HTR-8/SVneo (cell line): ENCODE results near the gene MAGIX.

ENCODE experiments used
- DNase-seq: peaks from one replicate; pipeline ENCODE4 v3.0.0; 2011; ENCODE audit warnings: low spot score, mixed read lengths; ENCODE audit not compliant: insufficient read length
- FAIRE-seq: peaks from 2 replicates; lab custom pipeline; 2011; peaks lifted over from hg19 to GRCh38; lab: Jason Lieb, UNC

Gene MAGIX

GRCh38 chrX:49177873-49178480, 15.4 kb downstream of the MAGIX start:
- DNase-seq (no peak), FAIRE-seq (no peak)

DNA sequence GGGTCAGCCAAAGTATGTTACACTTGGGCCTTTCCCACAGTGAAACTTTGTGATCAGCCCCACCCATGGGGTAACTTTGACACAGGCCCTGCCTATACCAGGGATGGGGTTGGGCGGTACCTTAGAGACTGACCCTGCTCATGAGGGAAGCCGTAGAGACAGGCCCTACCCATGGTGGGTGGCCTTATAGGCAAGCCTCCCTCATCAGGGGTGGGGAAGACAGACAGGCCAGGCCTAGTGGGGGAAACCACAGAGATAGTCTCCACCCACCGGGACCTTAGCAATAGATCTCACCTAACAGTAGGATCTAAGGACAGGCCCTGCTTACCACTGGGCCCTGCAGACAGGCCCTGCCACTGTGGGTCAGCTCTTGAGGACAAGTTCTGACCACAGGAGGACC, 16.0 kb downstream of the MAGIX start:
- no peak for DNase-seq
- FAIRE-seq = no peak

DNA sequence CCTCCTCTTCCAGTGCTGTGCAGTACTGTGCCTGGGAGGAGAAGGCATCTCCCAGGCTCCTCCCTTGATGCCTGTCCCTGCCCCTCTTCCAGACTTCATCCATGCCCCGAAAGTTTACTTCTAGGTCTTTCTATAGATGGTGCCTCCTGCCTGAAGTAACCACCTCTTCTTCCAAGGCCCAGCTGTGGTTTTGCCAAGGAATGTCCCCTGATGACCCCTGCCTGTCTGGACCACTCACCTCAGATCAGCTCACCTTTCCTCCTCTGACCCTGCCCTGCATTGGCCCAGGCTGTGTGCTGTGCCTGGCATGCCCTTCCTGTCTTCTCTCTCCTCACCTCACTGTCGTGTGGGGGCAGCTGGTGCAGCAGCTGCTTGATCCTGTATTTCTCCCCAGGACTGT, 16.8 kb downstream of the MAGIX start:
- FAIRE-seq (no peak), DNase-seq (no peak)

DNA sequence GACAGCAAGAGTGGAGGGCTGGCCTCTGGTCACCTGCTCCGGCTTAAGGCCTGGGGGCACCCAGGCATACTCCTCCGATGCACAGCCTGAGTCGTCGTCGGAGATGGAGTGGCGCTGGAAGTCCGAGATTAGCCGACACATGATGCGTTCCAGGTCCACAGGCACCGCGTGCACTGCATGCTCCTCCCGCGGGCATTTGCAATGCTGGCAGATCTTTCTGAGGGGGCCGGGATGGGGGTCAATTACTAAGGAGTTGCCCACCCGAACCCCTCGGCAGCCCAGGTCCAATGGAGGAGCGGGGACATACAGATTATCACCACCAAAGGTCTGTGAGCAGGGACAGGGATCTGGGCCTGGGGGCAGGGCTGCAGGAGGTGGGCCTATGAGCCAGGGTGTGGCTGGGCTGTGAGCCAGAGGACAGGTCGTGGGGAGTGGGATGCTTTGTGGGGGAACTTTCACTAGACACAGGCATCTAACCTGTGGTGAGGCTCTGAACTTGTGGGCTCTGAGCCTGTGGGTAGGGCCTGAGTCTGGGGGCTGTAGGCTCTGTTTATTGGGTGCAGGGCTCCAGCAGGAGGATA, 21.2 kb downstream of the MAGIX start:
- DNase-seq (no peak), FAIRE-seq (no peak)

GRCh38 chrX:49184294-49185281, 22.0 kb downstream of the MAGIX start:
- FAIRE-seq = no peak
- DNase-seq = peak; percentile 48

DNA sequence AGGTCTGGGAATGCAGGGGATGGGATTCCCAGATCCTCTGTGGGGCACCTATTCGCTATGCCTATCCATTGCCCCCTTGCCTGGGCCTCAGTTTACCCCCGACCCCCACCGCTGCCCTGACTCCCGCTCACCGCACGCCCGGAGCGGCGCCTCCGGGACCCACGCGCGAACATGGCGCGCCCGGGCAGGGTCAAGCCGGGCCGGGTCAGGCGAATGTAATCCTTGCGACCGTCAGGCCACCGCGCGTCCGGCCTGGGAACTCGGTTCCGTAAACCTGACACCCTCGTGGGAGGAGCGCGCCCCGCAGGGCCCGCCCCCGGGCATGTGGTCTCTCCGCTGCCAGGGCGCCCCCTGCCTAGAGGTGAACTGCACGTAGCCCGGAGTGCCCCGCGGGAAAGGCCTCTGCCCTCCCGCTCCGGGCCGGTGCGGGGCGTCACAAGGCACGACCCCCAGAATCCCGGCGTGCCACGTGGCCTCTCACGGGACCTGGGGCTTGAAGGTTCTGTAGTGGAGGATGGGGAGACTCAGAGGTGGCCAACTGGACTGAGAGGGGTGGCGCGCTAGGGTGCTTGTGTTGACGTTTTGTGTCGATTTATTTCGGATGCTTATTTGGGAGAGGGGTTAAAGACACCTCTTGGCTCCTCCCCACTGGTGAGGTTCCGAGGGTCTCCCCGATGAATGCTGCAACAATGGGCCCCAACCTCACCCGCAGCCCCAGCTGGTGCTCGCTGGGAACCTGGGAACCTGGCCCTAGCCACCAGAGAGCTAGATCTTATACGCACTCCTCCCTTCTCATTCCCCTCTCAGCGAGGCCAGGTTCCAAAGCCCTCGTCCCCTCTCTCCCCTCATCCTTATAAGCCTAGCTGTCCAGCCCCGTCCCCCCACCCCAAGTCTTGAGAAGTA, 23.8 kb downstream of the MAGIX start, which contains the start of gene PRICKLE3:
Gene PRICKLE3, minus strand, starts transcription at position 249 of the 903 bp plus-strand sequence. Its CDS starts 76 bp downstream, at position 173.
- peak; percentile 45 for DNase-seq
- FAIRE-seq = no peak

DNA sequence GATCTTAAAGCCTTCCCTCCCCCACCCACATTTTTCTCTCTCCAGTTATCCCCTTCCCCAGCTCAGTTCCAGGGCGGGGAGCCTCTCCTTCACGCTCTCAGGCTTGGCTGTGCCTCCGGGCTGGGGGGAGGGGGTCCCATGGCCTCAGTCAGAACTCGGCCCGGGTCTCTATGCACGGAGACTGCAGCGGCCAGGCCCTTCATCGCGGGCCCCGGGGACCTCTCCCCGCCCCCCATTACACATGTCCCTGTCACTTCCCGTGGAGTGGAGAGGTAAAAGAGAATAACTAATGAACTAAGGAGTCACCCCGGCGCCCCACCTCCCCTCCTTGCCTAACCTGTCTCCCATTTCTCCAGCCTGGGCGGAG, 24.5 kb downstream of the MAGIX start:
- DNase-seq (no peak), FAIRE-seq (no peak)

DNA sequence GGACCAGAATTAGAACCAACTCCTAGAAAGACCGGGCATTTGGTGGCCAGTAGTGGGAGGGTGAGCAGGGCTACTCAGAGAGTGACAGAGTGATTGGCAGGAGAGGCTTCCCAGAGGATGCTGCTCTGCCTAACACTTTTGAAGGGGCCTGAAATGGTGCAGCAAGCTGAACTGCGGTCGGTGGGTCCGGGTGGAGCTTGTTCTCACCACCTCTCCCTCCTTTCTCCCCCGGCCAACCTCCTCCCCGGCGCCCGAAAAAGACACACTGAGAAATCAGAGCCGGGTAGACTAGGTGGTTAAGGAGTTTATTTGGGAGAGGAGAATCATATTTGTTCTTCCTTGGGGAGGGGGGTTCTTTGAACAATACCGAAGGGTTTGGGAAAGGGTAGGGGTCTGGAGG, 25.0 kb downstream of the MAGIX start:
- FAIRE-seq (no peak), DNase-seq (no peak)

GRCh38 chrX:49188468-49189076, 26.0 kb downstream of the MAGIX start:
- FAIRE-seq = no peak
- DNase-seq = no peak

DNA sequence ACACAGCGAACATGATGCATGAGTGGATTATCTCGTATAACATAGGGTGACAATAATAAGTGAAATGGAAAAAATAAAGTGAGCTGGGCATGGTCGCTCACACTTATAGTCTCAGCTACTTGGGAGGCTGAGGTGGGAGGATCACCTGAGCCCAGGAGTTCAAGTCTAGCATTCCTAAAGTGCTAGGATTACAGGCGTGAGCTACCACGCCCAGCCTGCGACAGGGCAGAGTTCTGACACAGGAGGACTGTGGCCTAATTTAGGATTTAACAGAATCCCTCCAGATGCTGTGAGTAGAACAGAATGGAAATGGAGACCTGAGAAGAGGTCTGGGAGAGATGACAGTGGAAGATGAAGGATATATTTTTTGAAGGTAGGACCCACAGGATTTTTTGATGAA, 27.0 kb downstream of the MAGIX start:
- FAIRE-seq = no peak
- DNase-seq = no peak

DNA sequence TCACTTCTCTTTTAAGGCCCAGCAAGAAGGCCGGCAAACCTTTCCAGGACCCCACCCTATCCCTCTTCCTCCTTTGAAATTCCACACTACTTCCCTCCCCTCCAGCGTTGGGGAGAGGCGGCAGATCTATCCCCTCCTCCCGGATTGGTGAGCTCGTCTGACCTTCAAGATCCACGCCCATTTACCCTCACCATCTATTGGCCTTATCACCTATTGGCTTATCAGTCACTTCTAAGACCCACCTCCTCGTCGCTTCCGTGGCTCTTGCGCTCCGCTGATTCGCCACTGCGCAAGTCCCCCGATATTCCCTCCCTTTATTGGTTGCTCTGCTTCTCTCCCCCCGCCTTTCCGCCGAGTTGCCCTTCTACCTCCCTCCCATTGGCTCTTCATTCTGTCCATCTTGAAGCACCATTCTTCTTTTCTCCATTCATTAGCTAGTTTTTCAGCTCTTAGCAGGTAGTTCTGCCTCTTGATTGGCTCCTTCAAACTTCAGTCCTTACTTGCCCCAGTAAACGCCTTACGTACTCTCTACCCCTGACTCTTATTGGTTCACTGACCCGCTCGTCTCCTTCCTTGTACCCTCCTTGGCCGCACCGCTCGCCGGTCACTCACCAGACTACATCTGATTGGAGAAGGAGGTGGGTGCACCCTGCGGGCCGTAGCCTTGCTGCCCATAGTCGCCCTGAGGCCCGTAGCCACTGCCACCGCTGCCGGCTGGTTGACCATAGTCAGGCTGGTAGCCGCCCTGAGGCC, 28.4 kb downstream of the MAGIX start:
- peak; percentile 84 for DNase-seq
- FAIRE-seq = peak; percentile 44

DNA sequence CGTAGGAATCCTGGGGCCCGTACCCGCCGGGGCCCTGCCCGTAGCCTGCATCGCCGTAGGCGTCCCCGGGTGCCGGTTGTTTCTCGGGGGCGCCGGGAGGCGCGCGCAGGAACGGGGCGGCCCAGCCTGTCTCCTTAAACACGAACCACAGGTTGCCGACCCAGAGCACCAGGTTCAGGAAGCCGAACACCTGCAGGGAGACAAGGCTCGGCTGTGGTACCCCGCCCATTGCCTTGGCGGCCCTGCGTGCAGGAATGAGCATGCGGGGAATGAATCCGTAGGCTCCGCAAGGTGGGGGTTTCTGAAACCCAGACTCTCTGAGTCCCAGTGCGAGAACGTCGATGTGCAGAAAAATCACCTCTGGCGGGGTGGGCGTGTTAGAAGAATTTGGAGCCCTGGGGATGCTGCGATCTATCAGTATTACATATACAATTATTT, 29.0 kb downstream of the MAGIX start:
- no peak for DNase-seq
- no peak for FAIRE-seq

GRCh38 chrX:49192722-49193328, 30.3 kb downstream of the MAGIX start:
- FAIRE-seq = no peak

DNA sequence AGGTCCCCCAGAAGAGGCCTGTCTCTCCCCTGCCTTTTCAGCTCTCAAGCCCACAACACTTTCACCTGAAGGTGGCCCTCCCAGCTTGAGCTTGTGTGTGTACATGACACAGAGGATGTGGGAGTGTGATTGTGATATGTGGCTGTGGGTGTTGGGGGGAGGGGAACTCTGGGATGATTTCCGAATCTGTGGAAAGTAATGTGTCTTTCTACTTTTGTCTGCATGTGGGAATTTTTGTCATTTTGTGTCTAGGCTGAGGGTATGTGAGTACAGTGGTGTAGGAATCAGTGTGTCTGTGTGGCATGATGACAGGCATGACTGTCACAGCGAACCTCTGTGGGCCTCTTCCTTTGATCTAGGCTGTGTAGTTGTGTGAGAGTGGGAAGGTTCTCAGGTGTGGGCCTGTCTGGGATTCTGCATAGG, 31.0 kb downstream of the MAGIX start:
- FAIRE-seq (no peak), DNase-seq (no peak)

More at GRCh38 chrX:49192722-49193328, 30.3 kb downstream of the MAGIX start:
- DNase-seq = no peak

DNA sequence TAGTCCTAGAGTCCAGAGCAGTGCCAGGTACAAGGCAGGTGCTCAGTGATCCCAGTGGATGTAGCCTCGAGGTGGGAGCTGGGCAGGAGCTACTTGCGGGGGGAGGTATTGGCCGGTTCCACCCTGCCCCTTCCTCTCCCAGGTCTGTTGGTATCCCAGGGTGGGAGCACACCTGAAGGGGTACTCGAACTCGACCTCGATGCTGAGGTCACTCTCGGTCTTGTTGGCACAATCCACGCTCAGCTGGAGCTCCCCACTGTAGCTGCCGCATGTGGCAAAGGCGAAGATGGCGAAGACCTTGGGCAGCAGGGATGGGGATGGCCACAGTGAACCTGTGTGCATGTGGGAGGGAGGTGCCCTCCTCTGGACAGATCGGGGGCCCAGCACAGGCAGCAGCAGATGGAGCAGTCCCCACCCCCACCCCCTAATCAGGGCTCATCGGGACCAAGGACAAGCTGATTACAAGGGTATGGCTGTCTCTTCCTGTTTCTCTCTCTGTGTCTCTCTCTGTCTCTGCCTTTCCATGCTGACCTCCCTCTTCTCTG, 35.1 kb downstream of the MAGIX start:
- FAIRE-seq (no peak), DNase-seq (no peak)

DNA sequence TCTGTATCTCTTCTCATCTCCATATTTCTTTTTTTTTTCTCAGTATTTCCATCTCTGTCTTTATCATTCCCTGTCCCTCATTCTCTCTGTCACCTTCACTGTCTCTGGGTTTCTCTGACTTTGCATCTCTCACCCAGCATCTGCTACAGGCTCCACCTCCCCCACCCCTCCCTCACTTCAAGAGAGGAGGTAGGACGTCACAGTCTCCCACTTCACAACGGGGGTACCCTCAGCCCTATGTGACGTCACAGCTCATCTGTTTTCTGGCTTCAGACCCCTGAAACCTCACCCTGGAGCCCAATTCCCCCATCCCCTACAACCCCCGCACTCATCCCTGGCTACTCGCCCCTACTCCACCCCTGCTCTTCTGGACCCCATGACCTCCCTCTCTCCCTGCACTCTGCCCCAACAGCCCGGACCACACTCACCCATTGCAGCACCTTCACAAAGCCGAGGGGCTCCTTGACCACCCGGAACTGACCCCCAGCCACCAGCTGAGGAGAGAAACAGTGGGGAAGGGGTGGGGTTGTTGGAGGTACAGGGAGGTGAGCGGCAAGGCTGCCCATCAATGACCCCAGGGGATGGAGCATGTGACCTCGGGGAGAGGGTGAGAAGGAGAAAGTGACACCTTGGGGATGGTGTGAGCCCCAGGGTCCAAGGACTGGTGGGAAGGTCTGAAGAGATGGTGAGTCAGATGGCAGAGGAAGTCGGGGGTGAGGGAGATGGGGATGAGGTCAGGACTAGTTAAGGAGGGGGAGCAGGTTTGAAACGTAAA, 36.2 kb downstream of the MAGIX start:
- no peak for FAIRE-seq
- no peak for DNase-seq

DNA sequence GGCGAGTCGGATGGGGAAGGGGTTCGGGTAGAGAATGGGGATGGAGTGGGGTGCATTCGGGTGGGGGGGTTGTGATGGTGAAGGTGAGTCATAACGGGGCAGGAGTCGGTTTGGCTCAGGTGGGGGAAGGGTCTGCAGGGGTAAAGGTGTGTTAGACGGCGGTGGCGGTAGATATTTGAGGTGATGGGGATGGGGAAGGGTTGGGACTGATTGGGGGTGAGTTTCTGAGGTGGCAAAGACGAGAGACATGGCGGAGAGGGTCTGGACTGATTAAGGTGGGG, 36.7 kb downstream of the MAGIX start:
- FAIRE-seq (no peak), DNase-seq (no peak)
